DMS53 treated with DMSO at 0.1 percent for 48 hours (cell line): ENCODE results near the gene PSME2.

Experiments used
- DNase-seq: peaks from one replicate; lab custom pipeline; 2025; ENCODE audit not compliant: unreplicated experiment; lab: John Stamatoyannopoulos, UW

The PSME2 gene

GRCh38 chr14:24095271-24096068, 50.9 kb downstream of the PSME2 start:
- no peak for DNase-seq

GRCh38 chr14:24094841-24095270, 51.6 kb downstream of the PSME2 start:
- DNase-seq, result no peak

- DNase-seq, result peak; percentile 67
Observed at GRCh38 chr14:24093901-24094840, 52.2 kb downstream of the PSME2 start, which contains the start of gene PCK2. Gene PCK2, plus strand, starts transcription at chr14:24094311. Its CDS starts 95 bp downstream, at chr14:24094406.
